ENCODE results near the gene PTPRE. TPM values are rescaled to one million over a fixed set of nuclear protein-coding genes. Genes with fewer than 3 reads are reported as not detected.

PTPRE gene
- total RNA-seq, 1 experiment from 2014 or later: 7.9 TPM

DNA sequence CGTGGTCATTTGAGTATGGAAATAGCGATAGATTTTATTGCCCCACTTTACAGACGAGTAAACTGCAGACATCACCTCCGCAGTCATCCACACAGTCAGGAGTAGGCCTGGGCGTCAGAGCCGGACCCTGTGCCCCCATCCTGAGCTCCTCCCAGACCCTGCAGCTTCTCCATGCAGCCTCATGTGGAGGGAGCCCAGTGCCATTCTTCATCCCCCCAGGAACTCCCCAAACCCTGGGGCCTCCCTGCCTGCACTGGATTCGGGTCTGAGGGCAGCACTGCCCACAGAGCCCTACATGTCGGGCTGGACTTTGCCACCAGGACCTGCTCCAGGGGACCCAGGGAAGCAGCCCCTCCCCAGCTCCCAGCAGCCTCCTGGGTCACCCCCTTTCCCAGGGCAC, 118.5 kb downstream of the PTPRE start:
- BruUV-seq (replicated peaks): no TSS peak
- Histone ChIP-seq H3K4me2 (no peak overlapping the region), H3K4me3 (no peak overlapping the region), H3K9me2 (ENCODE audit: insufficient read depth) (no peaks in the 10 kb centered on the region), H3K9me3 (ENCODE audit: insufficient read depth, low read depth) (no peaks in the 10 kb centered on the region), H3K27me3 (ENCODE audit: insufficient read depth, low read depth) (no peaks in the 10 kb centered on the region), H4K20me1 (ENCODE audit: insufficient read depth) (no peaks in the 10 kb centered on the region), H3K27ac (no peak overlapping the region), H3K36me3 (ENCODE audit: low read depth) (no peaks in the 10 kb centered on the region), H3F3A (ENCODE audit: insufficient read depth, low read depth) (no peaks in the 10 kb centered on the region), H3K79me2 (ENCODE audit: low read depth) (no peaks in the 10 kb centered on the region), H3K4me1 (replicated peaks; ENCODE audit: insufficient read depth) (no peaks in the 10 kb centered on the region), H2AFZ (no peak overlapping the region)
- POLR2A ChIA-PET (ENCODE audit: unreplicated experiment): no interaction called here
- intact Hi-C loops (cut with micrococcal nuclease; ENCODE audit: unreplicated experiment): no loop called here
- TF ChIP-seq, protein P1, sequence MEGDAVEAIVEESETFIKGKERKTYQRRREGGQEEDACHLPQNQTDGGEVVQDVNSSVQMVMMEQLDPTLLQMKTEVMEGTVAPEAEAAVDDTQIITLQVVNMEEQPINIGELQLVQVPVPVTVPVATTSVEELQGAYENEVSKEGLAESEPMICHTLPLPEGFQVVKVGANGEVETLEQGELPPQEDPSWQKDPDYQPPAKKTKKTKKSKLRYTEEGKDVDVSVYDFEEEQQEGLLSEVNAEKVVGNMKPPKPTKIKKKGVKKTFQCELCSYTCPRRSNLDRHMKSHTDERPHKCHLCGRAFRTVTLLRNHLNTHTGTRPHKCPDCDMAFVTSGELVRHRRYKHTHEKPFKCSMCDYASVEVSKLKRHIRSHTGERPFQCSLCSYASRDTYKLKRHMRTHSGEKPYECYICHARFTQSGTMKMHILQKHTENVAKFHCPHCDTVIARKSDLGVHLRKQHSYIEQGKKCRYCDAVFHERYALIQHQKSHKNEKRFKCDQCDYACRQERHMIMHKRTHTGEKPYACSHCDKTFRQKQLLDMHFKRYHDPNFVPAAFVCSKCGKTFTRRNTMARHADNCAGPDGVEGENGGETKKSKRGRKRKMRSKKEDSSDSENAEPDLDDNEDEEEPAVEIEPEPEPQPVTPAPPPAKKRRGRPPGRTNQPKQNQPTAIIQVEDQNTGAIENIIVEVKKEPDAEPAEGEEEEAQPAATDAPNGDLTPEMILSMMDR (conservative IDR thresholded peaks at IDR 0.05): no peak
- no peak for TF ChIP-seq EZH2 (IDR thresholded peaks at IDR 0.05; ENCODE audit: low read depth)
- no peak for DNase-seq
- CTCF ChIA-PET: no interaction called here

- Histone ChIP-seq H3K27ac (no peak overlapping the region), H3F3A (ENCODE audit: insufficient read depth, low read depth) (no peaks in the 10 kb centered on the region), H3K36me3 (ENCODE audit: low read depth) (no peaks in the 10 kb centered on the region), H3K4me3 (no peak overlapping the region), H4K20me1 (ENCODE audit: insufficient read depth) (no peaks in the 10 kb centered on the region), H3K79me2 (ENCODE audit: low read depth) (no peaks in the 10 kb centered on the region), H3K27me3 (ENCODE audit: insufficient read depth, low read depth) (no peaks in the 10 kb centered on the region), H3K9me2 (ENCODE audit: insufficient read depth) (no peaks in the 10 kb centered on the region), H3K9me3 (ENCODE audit: insufficient read depth, low read depth) (no peaks in the 10 kb centered on the region), H3K4me2 (no peak overlapping the region), H2AFZ (no peak overlapping the region), H3K4me1 (replicated peaks; ENCODE audit: insufficient read depth) (no peaks in the 10 kb centered on the region)
- intact Hi-C loops (cut with micrococcal nuclease; ENCODE audit: unreplicated experiment): no loop called here
- POLR2A ChIA-PET (ENCODE audit: unreplicated experiment): no interaction called here
- no TSS peak for BruUV-seq (replicated peaks)
- TF ChIP-seq EZH2 (IDR thresholded peaks at IDR 0.05; ENCODE audit: low read depth): no peak
- TF ChIP-seq, protein P1 (conservative IDR thresholded peaks at IDR 0.05): no peak
- CTCF ChIA-PET: no interaction called here
- DNase-seq: no peak
These were observed 119.0 kb downstream of the PTPRE start for GRCh38 chr10:128025951-128026350.

GRCh38 chr10:128026615-128027300, 119.9 kb downstream of the PTPRE start:
- POLR2A ChIA-PET (ENCODE audit: unreplicated experiment): no interaction called here
- Histone ChIP-seq H3K4me3 (no peak overlapping the region), H3K4me2 (no peak overlapping the region), H3K36me3 (ENCODE audit: low read depth) (no peaks in the 10 kb centered on the region), H3K4me1 (replicated peaks; ENCODE audit: insufficient read depth) (no peaks in the 10 kb centered on the region), H4K20me1 (ENCODE audit: insufficient read depth) (no peaks in the 10 kb centered on the region), H3K27me3 (ENCODE audit: insufficient read depth, low read depth) (no peaks in the 10 kb centered on the region), H3K27ac (no peak overlapping the region), H3K9me3 (ENCODE audit: insufficient read depth, low read depth) (no peaks in the 10 kb centered on the region), H3K79me2 (ENCODE audit: low read depth) (no peaks in the 10 kb centered on the region), H3K9me2 (ENCODE audit: insufficient read depth) (no peaks in the 10 kb centered on the region), H3F3A (ENCODE audit: insufficient read depth, low read depth) (no peaks in the 10 kb centered on the region), H2AFZ (no peak overlapping the region)
- CTCF ChIA-PET: no interaction called here
- no peak for TF ChIP-seq EZH2 (IDR thresholded peaks at IDR 0.05; ENCODE audit: low read depth)
- TF ChIP-seq, protein P1 (conservative IDR thresholded peaks at IDR 0.05): no peak
- intact Hi-C loops (cut with micrococcal nuclease; ENCODE audit: unreplicated experiment): no loop called here
- BruUV-seq (replicated peaks): no TSS peak
- DNase-seq: no peak
